Measurements from ENCODE around the gene MOB3B.

- TF ChIP-seq CTCF (IDR thresholded peaks at IDR 0.05) (no peak), POLR2A (IDR thresholded peaks at IDR 0.05) (no peak)
Observed at GRCh38 chr9:27361492-27361891, 168.1 kb downstream of the MOB3B start.
